ENCODE results near the gene TESK2. TPM values are rescaled to one million over a fixed set of nuclear protein-coding genes. Genes with fewer than 3 reads are reported as not detected.
"Not testable (repeated sequence)": the region's sequence is repeated elsewhere in the genome, so short reads cannot be mapped to it uniquely, and the experiment has no call there.

TESK2 gene
- total RNA-seq, 1 donor from 2014 or later: 1.9 TPM

DNA sequence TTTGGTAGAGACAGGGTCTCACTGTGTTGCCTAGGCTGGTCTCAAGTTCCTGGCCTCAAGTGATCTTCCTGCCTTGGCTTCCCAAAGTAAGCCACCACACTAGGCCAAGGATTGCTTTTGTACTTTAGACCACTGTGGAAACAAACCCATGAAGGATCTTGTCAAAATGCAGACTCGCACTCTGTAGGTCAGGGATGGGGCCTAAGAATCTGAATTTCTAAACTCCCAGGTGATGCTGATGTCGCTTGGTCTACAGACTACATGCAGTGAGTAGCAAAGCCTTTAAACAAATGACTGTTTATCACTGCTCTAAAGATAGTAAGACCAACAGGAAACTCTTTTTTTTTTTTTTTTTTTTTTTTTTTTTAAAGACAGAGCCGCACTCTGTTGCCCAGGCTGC, 96.6 kb downstream of the TESK2 start:
- H3K9me3 Mint-ChIP-seq: no peaks in the 10 kb centered on the region
- TF ChIP-seq, protein P1, sequence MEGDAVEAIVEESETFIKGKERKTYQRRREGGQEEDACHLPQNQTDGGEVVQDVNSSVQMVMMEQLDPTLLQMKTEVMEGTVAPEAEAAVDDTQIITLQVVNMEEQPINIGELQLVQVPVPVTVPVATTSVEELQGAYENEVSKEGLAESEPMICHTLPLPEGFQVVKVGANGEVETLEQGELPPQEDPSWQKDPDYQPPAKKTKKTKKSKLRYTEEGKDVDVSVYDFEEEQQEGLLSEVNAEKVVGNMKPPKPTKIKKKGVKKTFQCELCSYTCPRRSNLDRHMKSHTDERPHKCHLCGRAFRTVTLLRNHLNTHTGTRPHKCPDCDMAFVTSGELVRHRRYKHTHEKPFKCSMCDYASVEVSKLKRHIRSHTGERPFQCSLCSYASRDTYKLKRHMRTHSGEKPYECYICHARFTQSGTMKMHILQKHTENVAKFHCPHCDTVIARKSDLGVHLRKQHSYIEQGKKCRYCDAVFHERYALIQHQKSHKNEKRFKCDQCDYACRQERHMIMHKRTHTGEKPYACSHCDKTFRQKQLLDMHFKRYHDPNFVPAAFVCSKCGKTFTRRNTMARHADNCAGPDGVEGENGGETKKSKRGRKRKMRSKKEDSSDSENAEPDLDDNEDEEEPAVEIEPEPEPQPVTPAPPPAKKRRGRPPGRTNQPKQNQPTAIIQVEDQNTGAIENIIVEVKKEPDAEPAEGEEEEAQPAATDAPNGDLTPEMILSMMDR (conservative IDR thresholded peaks at IDR 0.05): no peak
- no peak for DNase-seq (ENCODE audit: low read depth, low spot score)

DNA sequence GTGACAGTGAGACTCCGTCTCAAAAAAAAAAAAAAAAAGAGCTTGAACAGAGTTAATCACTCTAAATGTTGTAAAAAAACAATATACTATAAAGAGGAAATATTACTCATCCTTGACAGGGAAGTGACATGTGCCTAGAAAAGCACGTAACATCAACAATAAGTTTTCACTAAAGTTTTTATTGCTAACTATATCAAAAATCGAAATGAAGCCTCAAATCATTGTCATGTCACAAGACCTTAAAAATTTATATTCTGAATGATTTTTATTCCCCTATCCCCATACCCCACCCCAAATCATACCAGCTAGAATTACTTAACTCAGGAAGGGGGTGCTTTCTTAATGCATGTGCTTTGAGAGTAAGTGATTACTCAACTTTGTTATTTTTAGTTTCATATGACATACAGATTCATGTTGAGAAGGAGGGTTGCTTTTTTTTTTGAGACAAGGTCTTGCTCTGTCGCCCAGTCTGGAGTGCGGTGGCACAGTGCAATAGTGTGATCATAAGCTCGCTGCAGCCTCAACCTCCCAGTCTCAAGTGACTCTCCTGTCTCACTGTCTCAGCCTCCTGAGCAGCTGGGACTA, 97.2 kb downstream of the TESK2 start:
- Mint-ChIP-seq H3K27ac (ENCODE audit: unreplicated experiment) (no peak overlapping the region), H3K27me3 (ENCODE audit: low read depth) (peaks cover 2% of the 10 kb centered on the region), H3K9me3 (no peaks in the 10 kb centered on the region), H3K36me3 (ENCODE audit: low read depth) (no peaks in the 10 kb centered on the region), H3K4me3 (no peak overlapping the region), H3K4me1 (peaks cover 3% of the 10 kb centered on the region)
- DNase-seq (ENCODE audit: low read depth, low spot score): no peak
- TF ChIP-seq, protein P1 (conservative IDR thresholded peaks at IDR 0.05): no peak

More for the DNA sequence above, 96.6 kb downstream of the TESK2 start:
- Mint-ChIP-seq H3K27me3 (ENCODE audit: low read depth) (peaks cover 2% of the 10 kb centered on the region), H3K36me3 (ENCODE audit: low read depth) (no peaks in the 10 kb centered on the region), H3K4me1 (peaks cover 3% of the 10 kb centered on the region), H3K27ac (ENCODE audit: unreplicated experiment) (no peak overlapping the region), H3K4me3 (no peak overlapping the region)

DNA sequence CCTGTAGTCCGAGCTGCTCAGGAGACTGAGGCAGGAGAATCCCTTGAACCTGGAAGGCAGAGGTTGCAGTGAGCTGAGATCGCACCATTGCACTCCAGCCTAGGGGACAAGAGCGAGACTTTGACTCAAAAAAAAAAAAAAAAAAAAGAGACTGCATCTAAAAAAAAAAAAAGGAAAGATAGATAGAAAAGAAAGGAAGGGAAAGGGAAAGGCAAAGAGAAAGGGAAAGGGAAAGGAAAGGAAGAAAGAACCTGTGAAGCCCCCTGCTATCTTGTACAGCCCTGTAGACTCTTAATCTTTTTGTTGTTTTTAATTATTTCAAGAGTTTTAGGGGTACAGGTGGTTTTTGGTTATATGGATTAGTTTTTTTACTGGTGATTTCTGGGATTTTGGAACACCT, 104.7 kb downstream of the TESK2 start:
- H3K27ac Mint-ChIP-seq (ENCODE audit: unreplicated experiment): no peak overlapping the region
- TF ChIP-seq, protein P1 (conservative IDR thresholded peaks at IDR 0.05): no peak
- H3K27me3 Mint-ChIP-seq (ENCODE audit: low read depth): peaks cover 2% of the 10 kb centered on the region
- H3K36me3 Mint-ChIP-seq (ENCODE audit: low read depth): no peaks in the 10 kb centered on the region
- no peak overlapping the region for H3K4me3 Mint-ChIP-seq
- H3K4me1 Mint-ChIP-seq: no peaks in the 10 kb centered on the region
- no peak for DNase-seq (ENCODE audit: low read depth, low spot score)
- H3K9me3 Mint-ChIP-seq: no peaks in the 10 kb centered on the region

- TF ChIP-seq, protein P1 (conservative IDR thresholded peaks at IDR 0.05): no peak
- Mint-ChIP-seq H3K27me3 (ENCODE audit: low read depth) (peaks cover 2% of the 10 kb centered on the region), H3K27ac (ENCODE audit: unreplicated experiment) (no peak overlapping the region), H3K4me1 (no peaks in the 10 kb centered on the region), H3K9me3 (no peaks in the 10 kb centered on the region), H3K4me3 (no peak overlapping the region), H3K36me3 (ENCODE audit: low read depth) (no peaks in the 10 kb centered on the region)
- no peak for DNase-seq (ENCODE audit: low read depth, low spot score)
Observed at GRCh38 chr1:45385302-45385701, 105.7 kb downstream of the TESK2 start.

DNA sequence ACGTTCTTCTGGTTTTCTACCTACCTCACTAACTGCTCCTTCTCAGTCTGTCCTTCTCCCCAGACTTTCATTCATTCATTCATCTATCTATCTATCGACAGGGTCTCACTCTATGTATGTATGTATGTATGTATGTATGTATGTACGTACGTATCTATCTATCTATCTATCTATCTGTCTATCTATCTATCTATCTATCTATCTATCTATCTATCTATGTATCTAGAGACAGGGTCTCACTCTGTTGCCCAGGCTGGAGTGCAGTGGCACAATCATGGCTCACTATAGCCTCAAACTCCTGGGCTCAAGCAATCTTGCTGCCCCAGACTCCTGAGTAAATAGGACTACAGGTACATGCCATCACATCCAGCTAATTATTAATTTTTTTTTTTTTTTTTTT, 106.8 kb downstream of the TESK2 start:
- H3K4me1 Mint-ChIP-seq; H3K9me3 Mint-ChIP-seq; H3K27me3 Mint-ChIP-seq (ENCODE audit: low read depth); H3K27ac Mint-ChIP-seq (ENCODE audit: unreplicated experiment); H3K4me3 Mint-ChIP-seq; H3K36me3 Mint-ChIP-seq (ENCODE audit: low read depth); DNase-seq (ENCODE audit: low read depth, low spot score): not testable (repeated sequence)

- Mint-ChIP-seq H3K9me3 (no peaks in the 10 kb centered on the region), H3K4me1 (no peaks in the 10 kb centered on the region), H3K27ac (ENCODE audit: unreplicated experiment) (no peak overlapping the region), H3K27me3 (ENCODE audit: low read depth) (no peaks in the 10 kb centered on the region), H3K36me3 (ENCODE audit: low read depth) (no peaks in the 10 kb centered on the region), H3K4me3 (no peak overlapping the region)
- TF ChIP-seq, protein P1 (conservative IDR thresholded peaks at IDR 0.05): no peak
- no peak for DNase-seq (ENCODE audit: low read depth, low spot score)
Observed at GRCh38 chr1:45383191-45383590, 107.8 kb downstream of the TESK2 start.
